ENCODE measurements around the gene DOP1A. TPM values are rescaled to one million over a fixed set of nuclear protein-coding genes. Genes with fewer than 3 reads are reported as not detected.
A peak's percentile ranks its signal among the peaks of the same experiment; 100 is the strongest.
"Not testable (repeated sequence)": the region's sequence is repeated elsewhere in the genome, so short reads cannot be mapped to it uniquely, and the experiment has no call there.

DOP1A gene
- total and polyA plus RNA-seq, 7 donors: 4.8 to 33.9 (median 26.1) TPM

DNA sequence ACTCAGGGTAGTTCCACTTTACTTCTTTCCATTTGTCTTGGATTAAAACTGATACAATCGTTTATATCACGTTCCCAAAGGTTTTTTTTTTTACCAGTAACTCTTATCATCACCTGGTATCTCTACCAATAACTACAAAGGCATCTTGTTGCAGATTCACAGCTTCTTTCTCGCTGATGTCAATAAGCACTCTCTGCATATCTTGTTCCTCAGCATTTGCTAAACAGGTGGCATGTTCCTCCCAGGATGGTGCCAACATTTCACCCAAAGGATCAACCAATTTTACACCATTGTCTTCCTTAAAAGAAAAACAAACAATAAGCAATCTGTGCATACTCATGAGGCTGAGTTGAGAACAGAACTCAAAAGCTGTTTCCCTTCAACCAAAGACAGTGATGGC lies 121.0 kb downstream of the DOP1A start:
- 70 to 83% methylated on average over 3 of the region's 3 CpGs for WGBS, 2 donors
- no peak for TF ChIP-seq EP300 (IDR thresholded peaks at IDR 0.05)
- TF ChIP-seq, protein P1, sequence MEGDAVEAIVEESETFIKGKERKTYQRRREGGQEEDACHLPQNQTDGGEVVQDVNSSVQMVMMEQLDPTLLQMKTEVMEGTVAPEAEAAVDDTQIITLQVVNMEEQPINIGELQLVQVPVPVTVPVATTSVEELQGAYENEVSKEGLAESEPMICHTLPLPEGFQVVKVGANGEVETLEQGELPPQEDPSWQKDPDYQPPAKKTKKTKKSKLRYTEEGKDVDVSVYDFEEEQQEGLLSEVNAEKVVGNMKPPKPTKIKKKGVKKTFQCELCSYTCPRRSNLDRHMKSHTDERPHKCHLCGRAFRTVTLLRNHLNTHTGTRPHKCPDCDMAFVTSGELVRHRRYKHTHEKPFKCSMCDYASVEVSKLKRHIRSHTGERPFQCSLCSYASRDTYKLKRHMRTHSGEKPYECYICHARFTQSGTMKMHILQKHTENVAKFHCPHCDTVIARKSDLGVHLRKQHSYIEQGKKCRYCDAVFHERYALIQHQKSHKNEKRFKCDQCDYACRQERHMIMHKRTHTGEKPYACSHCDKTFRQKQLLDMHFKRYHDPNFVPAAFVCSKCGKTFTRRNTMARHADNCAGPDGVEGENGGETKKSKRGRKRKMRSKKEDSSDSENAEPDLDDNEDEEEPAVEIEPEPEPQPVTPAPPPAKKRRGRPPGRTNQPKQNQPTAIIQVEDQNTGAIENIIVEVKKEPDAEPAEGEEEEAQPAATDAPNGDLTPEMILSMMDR (IDR thresholded peaks at IDR 0.05): no peak
- no peak for TF ChIP-seq POLR2A (IDR thresholded peaks at IDR 0.05)
- TF ChIP-seq POLR2AphosphoS5 (IDR thresholded peaks at IDR 0.05): no peak
- H3K4me1 ChIP-seq: peaks cover 0 to 15% (median 7%) of the 10 kb centered on the region in 4 donors
- H3K9me3 ChIP-seq: no peaks in the 10 kb centered on the region
- H3K36me3 ChIP-seq: peaks cover 0 to 41% (median 0%) of the 10 kb centered on the region in 4 donors
- no peaks in the 10 kb centered on the region for H3K27me3 ChIP-seq
- intact Hi-C loops (cut with DNase I): no loop called here
- H3K27ac ChIP-seq: no peak overlapping the region
- DNase-seq: no peak
- H3K4me3 ChIP-seq: no peak overlapping the region

DNA sequence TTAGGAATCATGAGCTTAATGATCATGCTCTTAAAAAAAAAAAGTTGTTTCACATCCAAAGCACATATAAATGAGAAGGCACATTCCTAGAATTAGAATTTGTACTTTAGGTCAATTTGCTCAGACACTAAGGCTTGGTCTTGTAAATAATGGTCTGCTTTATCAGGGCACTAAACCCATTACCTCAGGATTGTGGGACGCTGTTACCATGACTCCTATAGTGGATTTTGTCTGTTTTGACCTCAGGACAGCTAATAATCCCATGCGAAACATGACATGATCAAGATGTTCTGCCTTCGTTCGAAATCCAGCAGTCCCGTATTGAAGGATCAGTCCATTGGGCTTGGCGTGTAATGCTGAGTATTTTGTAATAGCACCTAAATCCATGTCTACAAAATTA lies 123.2 kb downstream of the DOP1A start:
- intact Hi-C loops (cut with DNase I): loop anchor here (5.0 to 10.0 kb wide), 2 partner anchors 123 to 946 kb away; partner anchors contain the start of genes DOP1A, IBTK and UBE3D
- WGBS, 2 donors: 94% methylated on average over 6 of the region's 6 CpGs

DNA sequence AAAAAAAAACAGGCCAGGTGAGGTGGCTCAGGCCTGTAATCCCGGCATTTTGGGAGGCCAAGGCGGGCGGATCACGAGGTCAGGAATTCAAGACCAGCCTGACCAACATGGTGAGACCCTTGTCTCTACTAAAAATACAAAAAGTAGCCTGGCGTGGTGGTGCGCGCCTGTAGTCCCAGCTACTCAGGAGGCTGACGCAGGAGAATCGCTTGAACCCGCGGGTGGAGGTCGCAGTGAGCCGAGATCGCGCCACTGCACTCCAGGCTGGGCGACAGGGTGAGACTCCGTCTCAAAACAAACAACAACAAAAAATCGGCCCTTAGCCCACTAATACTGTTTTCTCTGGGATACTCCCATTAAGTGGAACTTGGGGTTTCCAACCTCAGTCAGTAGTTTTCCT lies 124.5 kb downstream of the DOP1A start:
- peaks cover 0 to 27% (median 0%) of the 10 kb centered on the region in 4 donors for H3K36me3 ChIP-seq
- peak overlapping the region in 1 of 4 donors; percentile 88 for H3K27ac ChIP-seq
- not testable (repeated sequence) for H3K9me3 ChIP-seq, DNase-seq, H3K27me3 ChIP-seq
- H3K4me1 ChIP-seq: peaks cover 0 to 23% (median 16%) of the 10 kb centered on the region in 4 donors
- peak overlapping the region; percentile 68 to 94 (median 89) for H3K4me3 ChIP-seq
- intact Hi-C loops (cut with DNase I): loop anchor here (5.0 to 10.0 kb wide), 2 partner anchors 125 to 947 kb away; partner anchors contain the start of genes DOP1A, IBTK and UBE3D
- WGBS, 2 donors: 86 to 90% methylated on average over 17 to 18 of the region's 18 CpGs

More for the DNA sequence above, 123.2 kb downstream of the DOP1A start:
- H3K36me3 ChIP-seq: peaks cover 0 to 26% (median 0%) of the 10 kb centered on the region in 4 donors
- H3K4me3 ChIP-seq: no peak overlapping the region
- peaks cover 0 to 23% (median 16%) of the 10 kb centered on the region in 4 donors for H3K4me1 ChIP-seq
- no peak for DNase-seq
- no peaks in the 10 kb centered on the region for H3K27me3 ChIP-seq
- no peaks in the 10 kb centered on the region for H3K9me3 ChIP-seq
- H3K27ac ChIP-seq: no peak overlapping the region
- no peak for TF ChIP-seq POLR2AphosphoS5 (IDR thresholded peaks at IDR 0.05)
- TF ChIP-seq, protein P1 (IDR thresholded peaks at IDR 0.05): no peak
- no peak for TF ChIP-seq POLR2A (IDR thresholded peaks at IDR 0.05)
- TF ChIP-seq EP300 (IDR thresholded peaks at IDR 0.05): no peak

DNA sequence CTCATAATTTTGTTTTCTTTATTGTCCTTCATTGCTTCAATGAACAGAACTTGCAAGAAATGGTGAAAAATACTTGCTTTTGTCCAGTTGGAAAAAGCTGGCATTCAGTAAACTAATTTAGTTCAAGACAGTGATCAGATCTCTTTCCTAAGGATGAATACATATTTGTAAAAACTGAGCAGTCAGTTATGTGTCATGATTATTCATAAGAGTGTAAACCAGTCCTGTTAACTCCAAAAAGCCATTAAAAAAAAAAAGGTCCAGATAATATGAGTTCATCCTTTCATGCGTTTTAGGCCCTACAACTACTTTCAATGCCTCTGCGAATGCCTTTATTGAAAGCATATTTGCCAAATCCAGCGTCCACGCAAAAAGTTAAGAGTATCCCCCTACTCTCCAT lies 125.0 kb downstream of the DOP1A start:
- Histone ChIP-seq H3K4me1 (peaks cover 0 to 23% (median 16%) of the 10 kb centered on the region in 4 donors), H3K27ac (peak overlapping the region; percentile 77 to 88 (median 86)), H3K9me3 (no peaks in the 10 kb centered on the region), H3K27me3 (no peaks in the 10 kb centered on the region), H3K4me3 (peak overlapping the region; percentile 68 to 94 (median 89)), H3K36me3 (peaks cover 0 to 22% (median 0%) of the 10 kb centered on the region in 4 donors)
- no peak for DNase-seq
- 1% methylated on average over 4 of the region's 4 CpGs for WGBS, 2 donors
- intact Hi-C loops (cut with DNase I): loop anchor here (5.0 to 10.0 kb wide), 2 partner anchors 125 to 948 kb away; partner anchors contain the start of genes DOP1A, IBTK and UBE3D
- TF ChIP-seq, protein P1 (IDR thresholded peaks at IDR 0.05): no peak
- no peak for TF ChIP-seq POLR2AphosphoS5 (IDR thresholded peaks at IDR 0.05)
- TF ChIP-seq POLR2A (IDR thresholded peaks at IDR 0.05): no peak
- no peak for TF ChIP-seq EP300 (IDR thresholded peaks at IDR 0.05)

DNA sequence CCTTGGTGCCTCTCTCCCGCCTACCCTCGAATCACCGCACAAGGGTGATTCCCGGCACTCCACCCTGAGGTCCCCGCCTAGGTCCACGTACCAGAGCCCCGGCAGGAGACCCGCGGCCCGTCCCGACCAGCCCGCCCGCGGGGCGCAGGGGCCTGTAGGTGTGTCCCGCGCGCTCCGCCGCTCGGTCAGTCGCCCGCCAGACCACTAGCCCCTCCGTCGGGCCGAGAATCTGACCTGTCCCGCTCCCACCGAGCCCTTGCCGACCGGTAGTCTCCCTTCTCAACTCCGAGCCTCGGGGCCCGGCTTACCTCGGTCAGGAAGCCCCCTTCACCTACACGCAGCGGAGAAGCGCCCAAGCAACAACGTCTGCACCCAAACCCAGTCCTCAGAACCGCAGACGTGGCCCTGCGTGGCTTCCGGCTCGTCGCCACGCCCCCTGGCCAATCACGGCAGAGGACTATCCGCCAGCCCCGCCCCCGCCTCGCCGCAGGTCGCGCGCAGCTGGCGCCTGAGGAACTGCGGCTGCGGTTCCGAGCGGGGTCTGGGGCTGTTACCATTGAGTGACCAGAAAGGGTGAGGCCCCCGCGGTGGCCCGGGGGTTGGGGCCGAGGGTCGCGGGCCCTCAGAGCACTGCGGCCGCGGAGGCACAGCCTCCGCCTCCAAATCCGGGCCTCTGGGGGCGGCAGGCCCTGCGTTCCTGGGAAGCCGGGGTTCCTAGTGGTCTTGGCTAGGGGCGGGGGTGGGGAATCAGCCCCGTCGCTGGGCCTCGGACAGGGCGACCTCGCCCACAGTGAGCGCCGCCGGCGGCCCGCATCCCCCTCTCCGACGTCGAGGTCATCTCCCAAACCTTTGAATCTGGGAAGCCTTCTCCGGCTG lies 125.6 kb downstream of the DOP1A start, which contains the start of the genes PGM3 and RWDD2A:
TSS of gene PGM3 (minus strand) at position 395 of the 876 bp plus-strand sequence. CDS start 2,253 bp downstream, outside the sequence.
TSS of gene RWDD2A (plus strand) at position 487 of the 876 bp plus-strand sequence. CDS start 1,095 bp downstream, outside the sequence.
- intact Hi-C loops (cut with DNase I): loop anchor here (5.0 to 10.0 kb wide), 2 partner anchors 126 to 948 kb away; partner anchors contain the start of genes DOP1A, IBTK and UBE3D
- DNase-seq: peak; percentile 94
- Histone ChIP-seq H3K36me3 (peaks cover 0 to 15% (median 0%) of the 10 kb centered on the region in 4 donors), H3K4me1 (peaks cover 0 to 23% (median 16%) of the 10 kb centered on the region in 4 donors), H3K27ac (peak within 1 kb of the TSS; percentile 77 to 88 (median 86)), H3K9me3 (no peaks in the 10 kb centered on the region), H3K4me3 (peak within 1 kb of the TSS; percentile 68 to 94 (median 89)), H3K27me3 (no peaks in the 10 kb centered on the region)
- 0 to 1% methylated on average over 88 of the region's 88 CpGs for WGBS, 2 donors
- peak; percentile 73 to 75 for TF ChIP-seq POLR2A (IDR thresholded peaks at IDR 0.05)
- peak; percentile 88 to 97 (median 92) for TF ChIP-seq POLR2AphosphoS5 (IDR thresholded peaks at IDR 0.05)
- TF ChIP-seq, protein P1 (IDR thresholded peaks at IDR 0.05): no peak
- TF ChIP-seq EP300 (IDR thresholded peaks at IDR 0.05): no peak

Data from sigmoid colon (tissue), 7 donors.